RKO (cell line): Measurements from ENCODE around the gene PKMYT1.
A peak's percentile ranks its signal among the peaks of the same experiment; 100 is the strongest.

Experiments
- DNase-seq: peaks from one replicate; pipeline ENCODE4 v3.0.0-alpha.2; 2016; ENCODE audit warnings: low spot score

Gene PKMYT1

DNA sequence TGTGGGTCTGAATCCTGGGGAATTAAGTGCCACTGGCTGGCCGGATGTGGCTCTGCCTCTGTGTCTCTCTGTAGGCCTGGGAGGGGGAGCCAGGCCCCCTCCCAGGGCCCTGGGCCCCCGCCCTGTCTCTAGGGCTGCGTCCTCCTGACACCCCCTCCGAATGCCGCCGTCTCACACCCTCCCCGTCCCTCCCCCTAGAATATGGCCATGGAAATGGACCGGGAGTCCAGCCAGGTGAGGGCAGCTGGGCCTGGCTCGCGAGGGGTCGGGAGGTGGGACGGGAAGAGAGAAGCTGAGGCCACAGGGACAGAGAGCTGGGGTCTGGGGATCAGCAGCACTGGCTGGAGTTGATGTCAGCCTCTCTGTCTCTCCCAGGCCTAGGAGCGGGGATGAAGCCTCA lies 16.1 kb upstream of the PKMYT1 start:
- DNase-seq: no peak

DNA sequence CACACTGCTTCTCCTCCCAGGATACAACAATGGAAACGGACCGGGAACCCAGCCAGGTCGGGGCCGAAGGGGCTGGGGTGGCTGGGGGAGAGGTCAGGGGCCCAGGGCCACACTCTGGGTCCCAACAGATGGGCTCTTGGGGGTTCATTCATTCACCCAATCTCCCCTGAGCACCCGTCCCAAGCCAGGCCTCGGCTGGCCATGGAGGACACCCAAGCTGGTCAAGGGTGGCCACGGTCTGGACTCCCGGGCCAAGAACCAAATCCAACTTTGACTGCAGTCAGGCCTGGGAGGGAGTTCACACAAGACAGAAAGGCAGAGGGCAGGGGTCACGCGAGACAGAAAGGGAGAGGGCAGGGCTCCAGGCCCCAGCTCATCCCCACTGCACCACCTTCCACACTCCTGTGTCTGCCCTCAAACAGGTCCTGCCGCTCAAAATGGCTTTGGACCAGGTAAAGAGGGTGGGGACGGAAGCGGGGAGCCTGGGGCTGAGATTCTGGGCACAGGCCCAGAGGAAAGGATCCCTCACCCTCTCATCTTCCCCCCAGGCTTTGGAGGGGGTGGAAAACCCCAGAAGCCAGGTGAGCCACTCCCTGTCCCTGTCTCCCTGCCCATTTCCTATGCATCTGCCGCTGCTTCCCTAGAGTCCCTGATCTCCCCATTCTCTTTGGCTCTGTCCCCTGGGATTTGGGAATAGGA lies 12.3 kb upstream of the PKMYT1 start:
- no peak for DNase-seq

DNA sequence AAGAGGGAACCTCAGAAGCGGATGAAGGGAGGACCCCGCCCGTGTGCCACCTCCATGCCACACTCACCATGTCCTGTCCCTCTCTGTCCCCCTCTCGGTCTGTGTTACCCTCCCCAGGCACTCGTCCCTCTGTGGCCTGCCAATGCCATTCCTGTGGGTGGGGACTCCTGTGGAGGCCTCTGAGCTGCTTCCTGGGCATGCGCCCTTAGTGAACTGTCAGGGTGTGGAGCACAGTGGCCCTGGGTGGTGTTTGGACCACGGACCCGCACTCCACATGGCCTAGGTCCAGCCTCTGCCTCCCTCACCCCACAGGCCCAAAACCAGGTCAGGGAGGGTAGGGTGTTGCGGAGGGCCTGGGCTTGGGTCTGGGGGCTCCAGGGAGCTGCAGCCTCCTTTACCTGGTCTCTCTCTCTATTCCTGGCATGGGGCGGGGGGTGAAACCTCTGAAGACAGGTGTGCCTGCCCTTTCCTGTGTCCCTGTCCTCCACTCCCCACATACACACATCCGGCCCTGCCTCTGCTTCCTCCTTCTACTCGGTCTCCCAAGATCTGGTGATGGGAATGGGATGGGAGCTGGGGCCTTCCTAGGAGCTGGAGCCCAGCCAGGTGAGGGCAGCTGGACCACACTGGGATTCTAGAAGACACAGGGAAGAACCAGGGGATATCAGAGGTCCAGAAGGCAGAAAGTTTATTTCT lies 11.5 kb upstream of the PKMYT1 start:
- DNase-seq: no peak

DNA sequence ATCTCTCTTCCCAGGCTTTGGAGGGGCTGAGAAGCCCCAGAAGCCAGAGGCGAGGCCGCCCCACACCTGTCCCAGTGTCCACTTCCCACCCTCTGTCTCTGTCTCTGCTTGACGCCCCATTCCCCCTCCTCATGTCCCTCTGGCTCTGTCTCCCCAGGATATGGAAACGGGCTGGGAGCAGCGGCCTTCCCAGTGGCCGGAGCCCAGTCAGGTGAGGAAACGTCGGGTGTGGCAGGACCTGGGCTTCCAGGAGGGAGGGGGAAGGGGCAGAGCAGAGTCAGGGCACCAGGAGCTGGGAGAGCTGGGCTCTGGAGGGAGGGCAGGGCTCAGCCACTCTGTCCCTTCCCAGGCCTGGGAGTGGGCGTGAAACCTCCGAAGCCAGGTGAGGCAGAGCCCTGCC lies 10.6 kb upstream of the PKMYT1 start:
- DNase-seq: no peak

DNA sequence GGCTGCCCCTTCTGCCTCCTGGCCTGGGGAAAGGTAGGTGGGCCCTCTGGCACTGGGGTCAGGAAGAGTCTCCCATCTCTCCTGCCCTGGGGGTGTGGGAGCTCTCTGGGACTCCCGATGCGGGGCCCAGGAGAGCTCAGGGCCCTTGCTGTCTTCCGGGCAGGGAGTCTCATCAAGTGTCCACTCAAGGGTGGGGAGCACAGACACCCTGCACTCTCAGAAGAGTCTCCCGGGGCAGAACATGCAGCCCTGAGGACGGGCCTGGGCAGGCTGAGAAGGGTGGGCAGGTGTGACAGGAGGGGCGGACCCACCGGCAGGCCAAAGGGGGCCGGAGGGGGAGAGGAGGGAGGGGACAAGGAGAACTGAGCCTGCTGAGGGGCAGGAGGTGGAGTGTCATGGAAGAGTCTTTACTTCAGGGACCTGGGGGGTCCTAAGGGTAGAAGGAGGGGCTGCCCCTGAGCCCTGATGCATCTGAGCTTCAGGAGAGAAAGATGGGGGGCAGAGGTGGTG lies 8.4 kb upstream of the PKMYT1 start:
- DNase-seq: no peak

DNA sequence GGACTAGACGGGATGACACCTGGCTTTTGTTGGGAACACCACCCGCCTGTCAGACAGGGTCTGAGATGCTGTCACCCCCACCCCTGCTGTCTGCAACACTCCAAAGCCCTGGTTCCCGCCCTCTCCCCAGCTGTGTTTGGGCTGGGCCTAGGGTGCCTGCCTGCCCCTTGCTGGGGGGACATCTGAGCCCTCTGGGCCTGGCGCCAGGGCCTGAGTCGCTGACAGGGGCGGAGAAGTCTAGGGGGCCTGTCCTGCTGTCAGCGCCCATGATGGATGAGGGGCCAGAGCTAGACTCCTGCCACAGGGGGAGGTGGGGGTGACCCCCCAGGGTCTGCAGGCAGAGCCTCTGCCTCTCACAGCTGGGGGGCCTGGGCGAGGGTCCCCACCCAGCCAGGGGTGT lies 7.6 kb upstream of the PKMYT1 start:
- DNase-seq: no peak

DNA sequence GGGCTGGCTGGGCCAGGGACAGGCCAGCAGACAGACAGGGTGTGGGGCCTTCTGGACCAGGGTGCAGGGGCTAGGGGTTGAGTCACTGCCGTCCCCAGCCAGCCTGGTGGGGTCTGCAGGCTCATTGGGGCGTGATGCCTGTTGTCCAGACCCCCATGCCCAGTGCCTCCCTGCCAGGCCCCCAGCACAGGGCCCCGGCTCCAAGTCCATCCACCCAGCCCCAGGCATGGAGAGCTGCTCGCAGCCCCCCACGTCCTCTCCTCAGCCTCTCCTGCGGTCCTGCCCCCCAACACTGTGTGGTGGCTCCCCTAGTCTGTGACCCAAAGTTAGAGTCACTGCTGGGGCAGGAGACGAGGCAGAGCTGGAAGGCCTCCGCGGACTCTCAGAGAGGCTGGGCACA lies 7.0 kb upstream of the PKMYT1 start:
- no peak for DNase-seq

DNA sequence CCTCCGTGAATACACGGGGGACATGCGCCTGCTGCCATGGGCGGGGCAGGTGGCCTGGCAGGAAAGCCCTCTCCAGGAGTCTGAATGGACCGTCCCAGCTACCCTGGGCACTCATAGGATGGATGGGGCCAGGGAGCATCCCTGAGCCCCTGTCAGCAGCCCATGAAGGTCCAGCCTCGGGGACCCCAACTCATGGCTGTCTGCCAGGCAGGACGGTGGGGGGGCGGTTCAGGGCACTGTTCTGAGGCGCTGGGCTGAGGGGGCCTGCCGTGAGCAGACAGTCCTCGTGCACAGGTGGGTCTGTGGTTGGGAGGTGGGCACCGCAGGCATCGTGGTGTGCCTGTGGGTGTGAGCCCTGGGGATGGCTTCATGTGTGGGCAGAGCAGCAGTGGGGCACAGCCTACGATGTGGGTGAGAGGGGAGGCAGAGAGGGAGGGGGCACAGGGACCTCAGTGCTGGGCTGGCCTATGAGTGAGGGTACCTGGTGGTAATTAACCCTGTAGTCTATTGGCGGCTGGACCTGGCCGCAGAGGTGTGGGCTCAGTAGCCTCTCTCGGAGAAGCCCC lies 6.5 kb upstream of the PKMYT1 start:
- DNase-seq: no peak

DNA sequence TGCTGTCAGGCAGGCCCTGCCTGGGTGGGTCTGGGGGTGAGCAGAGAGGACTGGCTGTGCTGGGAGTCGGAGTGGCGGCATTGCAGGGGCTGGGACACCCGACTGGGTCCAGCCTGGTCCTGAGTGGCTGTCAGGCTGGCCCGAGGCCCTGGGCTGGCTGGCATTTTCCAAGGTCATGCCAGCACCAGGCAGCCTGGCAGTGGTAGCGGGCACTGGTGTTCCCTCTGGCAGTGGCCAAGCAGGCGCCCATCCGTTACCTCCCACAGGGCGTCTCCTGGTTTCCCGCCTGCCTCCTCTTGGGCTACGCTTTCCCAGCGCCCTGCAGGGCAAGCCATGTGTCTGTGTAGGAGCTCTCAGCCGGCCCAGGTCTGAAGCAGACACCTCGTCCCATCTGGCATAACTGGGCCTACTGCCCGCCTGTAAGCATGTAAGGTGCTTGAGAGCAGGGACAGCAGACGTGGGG lies 5.7 kb upstream of the PKMYT1 start:
- DNase-seq: no peak

DNA sequence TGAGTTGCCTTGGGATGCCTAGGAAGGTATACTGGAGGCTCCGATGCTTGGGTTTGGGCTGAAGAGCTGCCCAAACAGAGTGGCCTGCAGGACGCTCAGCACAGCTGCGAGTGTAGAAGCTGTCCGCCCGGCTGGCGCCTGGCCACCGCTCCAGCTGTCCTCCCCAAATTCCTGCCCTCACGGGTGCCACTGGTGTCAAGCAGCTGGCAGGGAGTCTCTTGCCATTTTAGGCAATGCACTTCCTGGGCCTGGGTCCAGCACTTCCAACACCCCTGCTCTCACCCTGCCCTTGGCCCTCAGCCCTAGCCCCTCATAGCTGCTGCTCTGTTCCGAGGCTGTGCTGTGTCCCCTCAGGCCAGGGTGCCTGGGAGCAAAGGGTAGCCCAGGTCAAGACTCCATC lies 5.2 kb upstream of the PKMYT1 start:
- DNase-seq: no peak

DNA sequence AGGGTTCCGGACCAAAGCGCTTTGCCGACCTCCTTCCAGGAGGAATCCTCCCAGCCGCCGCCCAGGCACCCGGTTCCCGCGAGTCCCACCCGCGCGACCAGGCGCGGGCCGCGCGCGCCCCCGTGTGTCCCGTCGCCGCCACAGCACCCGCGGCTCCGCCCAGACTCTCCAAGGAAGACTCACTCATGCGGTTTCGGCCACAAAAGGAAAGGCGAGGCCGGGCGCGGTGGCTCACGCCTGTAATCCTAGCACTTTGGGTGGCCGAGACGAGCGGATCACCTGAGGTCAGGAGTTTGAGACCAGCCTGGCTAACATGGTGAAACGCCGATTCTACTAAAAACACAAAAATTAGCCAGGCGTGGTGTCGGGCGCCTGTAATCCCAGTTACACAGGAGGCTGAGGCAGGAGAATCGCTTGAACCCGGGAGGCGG lies 3.5 kb upstream of the PKMYT1 start:
- DNase-seq: peak; percentile 85

DNA sequence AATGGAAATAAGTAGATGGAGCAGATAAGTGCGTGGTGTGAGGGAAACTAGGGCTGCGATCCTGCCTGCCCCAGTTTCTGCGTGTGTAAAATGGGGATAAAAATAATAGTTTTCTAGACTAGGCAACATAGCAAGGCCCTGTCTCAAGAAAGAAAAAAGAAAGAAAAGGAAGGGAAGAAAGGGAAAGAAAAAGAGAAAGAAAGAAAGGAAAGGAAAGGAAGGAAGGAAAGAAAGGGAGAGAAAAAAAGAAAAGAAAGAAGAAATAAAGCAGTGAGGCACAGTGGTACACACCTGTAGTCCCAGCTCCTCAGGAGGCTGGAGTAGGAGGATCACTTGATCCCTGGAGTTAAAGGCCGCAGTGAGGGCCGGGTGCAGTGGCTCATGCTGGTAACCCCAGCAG lies 2.2 kb upstream of the PKMYT1 start:
- no peak for DNase-seq

DNA sequence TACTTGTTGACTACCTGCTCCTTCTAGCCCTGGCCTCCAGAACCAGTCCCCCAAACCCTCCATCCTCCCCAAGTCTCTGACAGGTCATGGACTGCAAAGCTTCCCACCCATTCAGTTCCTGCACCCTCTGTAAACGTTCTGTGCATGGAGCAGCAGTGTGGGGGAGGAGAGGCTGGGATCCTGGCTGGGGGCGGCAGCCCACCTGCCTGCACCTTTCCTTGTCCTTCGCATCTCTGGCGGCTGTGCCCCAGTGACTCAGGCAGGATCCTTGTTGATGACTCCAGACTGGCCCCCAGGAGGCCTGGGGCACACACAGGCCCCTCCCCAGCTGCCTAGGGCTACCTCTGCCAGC lies 1.6 kb upstream of the PKMYT1 start:
- DNase-seq: no peak

DNA sequence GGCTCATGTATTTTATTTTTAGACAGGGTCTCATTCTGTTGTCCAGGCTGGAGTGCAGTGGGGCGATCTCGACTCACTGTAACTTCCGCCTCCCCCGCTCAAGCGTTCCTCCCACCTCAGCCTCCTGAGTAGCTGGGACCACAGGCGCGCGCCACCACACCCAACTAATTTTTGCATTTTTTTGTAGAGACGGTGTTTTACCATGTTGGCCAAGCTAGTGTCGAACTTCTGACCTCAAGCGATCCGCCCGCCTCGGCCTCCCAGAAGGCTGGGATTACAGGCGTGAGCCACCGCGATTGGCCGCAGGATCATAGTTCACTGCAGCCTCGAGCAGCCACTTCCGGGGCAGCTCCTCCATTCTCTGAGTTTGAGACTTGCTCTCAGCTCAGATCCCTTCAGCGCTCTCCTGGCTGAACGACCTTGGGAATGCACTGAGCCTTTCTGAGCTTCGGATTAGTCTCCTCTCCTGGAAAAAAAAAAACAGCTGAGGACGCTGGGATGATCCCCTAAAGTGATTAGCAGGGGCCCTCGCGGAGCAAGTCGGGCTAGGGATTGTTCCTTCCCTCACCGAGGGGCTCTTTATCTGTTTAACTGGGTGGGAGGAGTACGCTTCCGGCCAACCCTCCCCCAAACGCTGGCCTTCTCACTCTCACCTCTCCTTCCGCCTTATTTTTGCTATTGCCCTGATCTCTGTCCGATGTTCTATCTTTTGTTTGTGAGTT lies 1.1 kb upstream of the PKMYT1 start:
- no peak for DNase-seq

DNA sequence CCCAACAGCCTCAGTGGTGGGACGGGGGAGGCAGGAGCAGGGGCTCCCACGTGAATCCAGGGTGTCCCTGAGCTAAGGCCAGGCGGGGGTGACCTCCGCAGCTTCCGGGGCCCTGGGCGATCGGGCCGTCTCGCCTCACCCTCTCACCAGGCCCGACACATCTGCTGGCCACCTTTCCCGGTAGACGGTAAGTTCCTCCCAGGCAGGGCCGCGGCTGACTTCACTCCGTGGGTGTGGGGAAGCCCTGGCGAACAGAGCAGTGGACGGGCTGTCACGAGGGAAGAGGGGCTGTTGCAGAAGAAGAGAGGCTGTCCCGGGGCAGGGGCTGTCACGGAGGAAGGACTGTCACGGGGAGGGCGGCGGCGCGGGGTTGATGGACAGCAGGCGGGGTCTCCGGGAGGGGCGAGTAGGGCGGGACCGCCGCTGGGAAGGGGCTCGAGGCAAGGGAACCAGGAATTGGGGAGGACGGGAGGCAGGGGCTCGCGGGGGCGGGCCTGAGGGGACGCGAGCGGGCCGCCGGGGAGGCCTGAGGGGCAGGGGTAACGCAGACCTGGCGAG lies 498 bp downstream of the PKMYT1 start:
- DNase-seq: peak; percentile 52

DNA sequence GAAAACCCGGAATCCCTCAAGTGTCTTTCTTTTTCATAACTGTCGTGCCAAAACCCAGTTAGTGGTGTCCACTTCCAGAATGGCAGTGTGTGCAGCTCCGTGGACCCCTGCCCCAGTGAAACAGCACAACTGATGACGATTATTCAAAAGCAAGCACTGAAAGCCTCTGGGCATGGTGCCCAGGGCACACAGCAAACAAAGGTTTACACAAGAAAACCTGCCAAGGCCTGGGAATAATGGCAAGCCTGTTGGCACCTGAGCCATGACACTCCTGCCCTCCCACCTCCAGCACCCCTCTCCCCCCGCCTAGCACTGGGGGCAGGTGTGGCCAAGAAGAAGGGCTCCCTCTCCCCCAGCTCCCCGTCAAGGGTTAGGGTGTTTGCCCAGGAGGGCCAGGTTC lies 2.8 kb downstream of the PKMYT1 start:
- DNase-seq: no peak

DNA sequence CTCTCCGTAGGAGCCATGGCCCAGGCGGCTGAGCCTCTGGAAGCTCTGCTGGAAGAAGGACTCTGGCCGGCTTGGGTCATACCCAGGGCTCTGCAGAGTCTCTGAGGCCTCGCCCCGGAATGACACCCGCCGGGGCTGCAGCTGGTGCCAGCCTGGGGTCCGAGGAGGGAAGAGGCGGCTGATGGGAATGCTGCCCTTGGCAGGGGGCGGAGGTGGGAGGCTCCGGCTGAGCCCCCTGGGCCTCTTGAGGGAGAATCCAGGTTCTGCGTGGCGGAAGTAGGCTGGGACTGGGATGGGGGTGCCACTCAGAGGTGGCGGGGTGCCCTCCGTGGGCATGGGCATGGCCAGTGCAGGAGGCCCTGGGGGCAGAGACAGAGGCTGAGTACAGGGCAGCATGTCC lies 3.6 kb downstream of the PKMYT1 start:
- no peak for DNase-seq

DNA sequence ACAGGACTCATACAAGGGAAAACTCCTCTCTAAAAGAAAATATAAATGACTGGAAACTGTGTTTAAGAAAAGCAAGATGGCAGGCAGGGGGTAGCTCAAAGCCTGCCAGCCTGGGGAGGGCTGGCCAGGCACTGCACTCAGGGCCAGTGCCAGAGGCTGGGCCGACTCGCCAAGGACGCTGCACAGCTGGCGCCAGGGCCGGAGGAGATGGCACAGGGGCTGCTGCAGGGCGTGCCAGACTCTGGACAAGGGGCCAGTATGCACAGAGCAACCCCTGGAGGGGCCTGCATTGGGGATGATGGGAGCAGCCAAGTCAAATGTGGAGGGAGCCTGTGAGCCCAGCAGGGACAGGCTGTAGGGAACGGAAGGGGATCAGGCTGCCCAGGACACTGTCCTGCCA lies 4.0 kb downstream of the PKMYT1 start:
- DNase-seq: no peak

DNA sequence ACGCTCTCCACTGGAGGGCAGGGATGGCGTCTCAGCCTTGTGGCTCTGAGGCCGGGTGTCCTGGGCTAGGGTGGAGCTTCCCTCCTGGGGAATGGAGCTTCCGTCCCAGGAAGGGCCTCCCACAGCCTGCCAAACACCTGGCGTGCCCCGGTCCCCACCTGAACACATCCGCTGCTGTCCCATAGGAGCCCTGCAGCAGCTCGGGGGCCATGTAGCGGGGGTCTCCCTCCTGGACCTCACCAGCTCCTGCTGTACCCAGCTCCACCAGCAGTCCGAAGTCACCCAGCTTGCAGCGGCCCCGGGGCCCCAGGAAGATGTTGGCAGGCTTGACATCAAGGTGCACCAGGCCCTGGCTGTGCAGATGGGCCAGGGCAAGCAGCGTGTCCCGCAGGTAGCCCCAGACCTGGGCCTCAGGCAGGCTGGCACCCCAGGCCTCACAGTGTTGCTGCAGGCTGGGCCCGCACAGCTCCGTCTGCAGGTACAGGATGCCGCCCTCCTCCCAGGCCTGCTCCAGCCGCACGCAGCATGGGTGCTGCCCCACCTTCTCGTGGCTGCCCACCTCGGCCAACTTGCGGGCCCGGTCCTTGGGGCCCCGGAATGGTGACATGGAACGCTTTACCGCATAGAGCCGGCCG lies 5.0 kb downstream of the PKMYT1 start:
- DNase-seq: no peak

DNA sequence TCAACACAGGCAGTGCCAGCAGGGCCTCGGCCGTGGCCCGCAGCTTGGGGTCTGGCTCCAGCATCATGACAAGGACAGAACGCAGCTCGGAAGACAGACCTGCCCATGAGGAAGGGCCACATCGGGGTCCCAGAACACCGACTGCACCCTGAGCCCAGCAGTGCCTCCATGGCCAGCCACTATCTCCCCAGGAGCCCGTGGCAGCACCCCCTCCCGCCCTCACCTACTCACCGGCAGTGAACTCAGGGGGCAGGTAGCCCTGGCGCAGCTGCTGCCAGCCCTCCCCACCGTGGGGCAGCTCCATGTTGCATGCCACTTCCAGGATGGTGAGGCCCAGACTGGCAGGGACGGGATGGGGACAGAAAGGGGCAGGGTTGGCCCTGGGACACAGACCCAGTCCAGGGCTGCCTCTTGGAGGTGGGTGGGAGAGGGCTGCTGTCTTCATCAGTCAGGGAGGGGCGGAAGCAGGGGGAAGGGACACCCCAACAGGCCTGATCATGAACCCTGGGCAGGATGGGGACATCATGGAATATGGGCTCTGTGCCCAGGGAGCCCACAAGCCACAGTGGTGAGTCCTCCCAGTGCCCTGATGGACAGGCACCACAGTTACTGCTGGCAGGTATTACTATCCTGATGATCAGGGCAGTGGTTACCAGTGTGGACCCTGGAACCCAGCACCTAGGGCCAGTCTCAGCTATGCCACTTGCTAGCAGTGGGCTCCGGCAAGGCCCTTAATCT lies 5.8 kb downstream of the PKMYT1 start:
- DNase-seq: no peak

DNA sequence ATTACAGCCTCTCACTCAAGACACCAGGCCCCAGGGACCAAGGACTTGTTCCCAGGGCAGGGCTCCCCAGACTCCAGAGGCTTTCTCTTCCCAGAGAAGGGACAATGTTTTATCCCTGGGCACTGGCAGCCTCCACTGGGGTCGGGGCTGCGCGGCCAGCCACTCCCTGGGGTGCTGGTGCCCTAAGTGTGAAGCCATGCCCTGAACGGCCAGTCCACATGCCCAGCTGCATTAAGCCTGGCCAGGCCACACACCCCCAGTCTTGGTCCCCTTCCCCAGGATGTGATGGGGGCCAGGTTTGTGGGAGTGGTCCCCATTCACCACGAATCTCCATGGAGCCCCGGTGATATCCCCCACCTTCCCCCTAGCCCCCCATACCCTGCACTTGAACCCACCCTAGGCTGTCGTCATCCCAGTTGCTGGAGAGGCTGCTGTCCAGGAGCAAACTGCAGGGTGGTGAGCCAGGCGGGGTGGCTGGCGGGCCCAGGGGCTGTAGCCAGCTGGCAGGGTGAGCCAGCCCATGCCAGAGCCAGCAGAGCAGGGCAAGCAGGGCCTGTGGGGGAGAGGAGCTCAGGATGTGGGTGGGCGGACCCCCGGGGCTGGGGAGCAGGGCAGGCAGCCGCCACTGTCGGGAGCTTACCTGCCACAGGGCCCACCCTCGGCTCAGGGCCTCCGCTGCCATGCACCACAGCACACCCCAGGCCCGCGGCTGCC lies 6.5 kb downstream of the PKMYT1 start:
- no peak for DNase-seq
